Adipocyte (in vitro differentiated cells): Measurements from ENCODE around the gene PDE6A.

Experiments used
- DNase-seq: peaks from one replicate; pipeline ENCODE4 v3.0.0-alpha.2; 2015; ENCODE audit warnings: low read depth
- H3K27me3 ChIP-seq: replicated peaks from 2 replicates; pipeline ENCODE4 v1.7.0; 2013; ENCODE audit warnings: mild to moderate bottlenecking, low read length, moderate library complexity; ENCODE audit not compliant: control insufficient read depth, insufficient read depth
- H3K36me3 ChIP-seq: 2 replicates; pipeline ENCODE4 v1.7.0; 2013; ENCODE audit warnings: low read length, mild to moderate bottlenecking, moderate library complexity; ENCODE audit not compliant: control insufficient read depth, insufficient read depth, severe bottlenecking
- H3K4me1 ChIP-seq: 2 replicates; pipeline ENCODE4 v1.7.0; 2013; ENCODE audit warnings: mild to moderate bottlenecking, low read length, moderate library complexity; ENCODE audit not compliant: control insufficient read depth, insufficient read depth
- H3K4me3 ChIP-seq: 2 replicates; pipeline ENCODE4 v1.7.0; 2013; ENCODE audit warnings: mild to moderate bottlenecking, low read length, moderate library complexity
- H3K9ac ChIP-seq: 2 replicates; pipeline ENCODE4 v1.7.0; 2013; ENCODE audit warnings: mild to moderate bottlenecking, low read length, moderate library complexity
- H3K9me3 ChIP-seq: 2 replicates; pipeline ENCODE4 v1.7.0; 2013; ENCODE audit warnings: mild to moderate bottlenecking, low read length, moderate library complexity; ENCODE audit not compliant: control insufficient read depth

Gene PDE6A

DNA sequence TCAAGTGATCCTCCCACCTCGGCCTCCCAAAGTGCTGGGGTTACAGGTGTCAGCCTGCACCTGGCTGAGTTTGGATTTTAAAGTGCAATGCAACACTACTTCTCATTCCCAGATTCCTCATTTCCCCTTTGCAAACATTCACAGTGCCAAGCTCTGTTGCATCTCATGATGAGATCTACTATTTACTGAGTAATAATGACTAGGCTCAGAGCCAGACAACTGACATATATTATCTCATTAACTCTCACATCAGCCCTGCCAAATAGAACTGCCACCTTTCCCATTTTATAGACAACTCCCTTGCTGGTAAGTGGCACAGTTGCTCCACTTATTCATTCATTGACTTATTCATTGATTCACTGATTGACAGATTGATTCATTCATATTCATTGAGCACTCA is 7.0 kb downstream of the PDE6A start:
- Histone ChIP-seq H3K9me3 (no peaks in the 10 kb centered on the region), H3K9ac (no peak overlapping the region), H3K4me1 (peaks cover 25% of the 10 kb centered on the region), H3K4me3 (no peak overlapping the region), H3K36me3 (no peaks in the 10 kb centered on the region), H3K27me3 (peaks cover 23% of the 10 kb centered on the region)
- DNase-seq = no peak

DNA sequence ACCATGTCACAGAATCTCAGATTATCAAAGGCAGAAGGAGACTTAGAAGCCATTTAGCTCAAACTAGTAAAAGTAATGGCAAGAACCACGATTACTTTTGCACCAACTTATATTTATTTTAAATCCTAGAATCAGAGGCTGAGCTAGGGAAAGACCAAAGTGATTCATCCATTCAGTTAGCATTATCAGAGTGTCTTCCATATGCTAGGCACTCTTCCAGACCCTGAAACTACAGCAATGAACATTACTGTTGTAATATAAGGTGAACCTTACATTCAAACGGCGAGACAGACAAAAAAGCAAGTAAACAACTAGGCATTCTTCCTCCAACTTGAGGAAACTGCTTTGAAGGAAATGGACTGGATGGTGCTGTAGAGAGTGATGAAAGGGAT is 7.9 kb downstream of the PDE6A start:
- no peak for DNase-seq
- Histone ChIP-seq H3K27me3 (peaks cover 28% of the 10 kb centered on the region), H3K36me3 (no peaks in the 10 kb centered on the region), H3K4me3 (no peak overlapping the region), H3K9me3 (no peaks in the 10 kb centered on the region), H3K4me1 (peaks cover 25% of the 10 kb centered on the region), H3K9ac (no peak overlapping the region)

DNA sequence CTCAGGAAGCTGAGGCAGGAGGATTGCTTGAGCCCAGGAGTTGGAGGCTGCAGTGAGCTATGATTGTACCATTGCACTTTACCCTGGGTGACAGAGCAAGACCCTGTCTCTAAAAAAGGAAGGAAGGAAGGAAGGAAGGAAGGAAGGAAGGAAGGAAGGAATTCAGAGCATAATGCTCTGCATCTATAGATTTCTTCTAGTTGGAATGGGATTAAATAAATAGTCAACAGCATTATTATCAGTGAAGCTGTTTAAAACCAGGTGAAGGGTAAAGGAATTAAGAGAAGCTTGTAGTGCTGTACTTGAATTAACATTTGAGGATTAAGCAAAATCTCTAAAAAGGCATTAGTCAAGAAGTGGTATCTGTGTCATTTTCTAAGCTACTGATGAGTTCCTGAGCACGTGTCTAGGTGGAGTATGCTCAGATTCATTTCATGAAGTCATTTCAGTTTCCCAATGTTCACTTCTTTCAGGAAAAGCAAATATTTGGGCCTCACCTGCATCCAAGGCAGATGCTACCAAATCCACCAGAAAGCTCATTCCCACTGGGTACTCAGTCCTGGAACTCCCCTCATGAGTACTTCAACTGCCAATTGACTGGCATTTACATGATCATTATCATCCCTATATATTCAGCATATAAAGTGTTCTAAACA is 8.4 kb downstream of the PDE6A start:
- DNase-seq = no peak
- Histone ChIP-seq H3K4me3 (no peak overlapping the region), H3K27me3 (peaks cover 31% of the 10 kb centered on the region), H3K36me3 (no peaks in the 10 kb centered on the region), H3K9ac (no peak overlapping the region), H3K4me1 (peaks cover 25% of the 10 kb centered on the region), H3K9me3 (no peaks in the 10 kb centered on the region)

DNA sequence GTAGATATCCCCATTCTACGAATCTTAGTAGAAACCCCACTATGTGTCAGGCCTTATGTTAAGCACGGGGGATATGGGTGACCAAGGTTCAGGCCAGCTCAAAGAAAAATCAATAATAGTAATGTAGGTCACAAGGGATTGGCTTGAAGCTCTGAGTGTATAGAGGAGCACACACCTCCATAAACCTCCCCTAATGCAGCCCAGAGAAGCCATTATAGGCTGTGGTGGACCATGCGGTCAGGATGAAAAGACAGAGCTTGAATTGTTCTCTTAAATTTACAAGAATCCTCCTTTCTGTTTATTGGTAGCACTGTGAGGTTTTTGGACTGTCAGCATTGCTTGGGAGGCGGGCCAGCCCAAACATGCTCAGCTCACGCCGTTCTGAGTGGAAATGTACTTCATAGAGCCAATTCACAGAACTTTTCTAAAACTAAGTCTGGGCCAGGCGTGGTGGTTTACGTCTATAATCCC is 9.1 kb downstream of the PDE6A start:
- Histone ChIP-seq H3K9me3 (no peaks in the 10 kb centered on the region), H3K4me1 (peaks cover 28% of the 10 kb centered on the region), H3K9ac (no peak overlapping the region), H3K36me3 (no peaks in the 10 kb centered on the region), H3K27me3 (peaks cover 38% of the 10 kb centered on the region), H3K4me3 (no peak overlapping the region)
- DNase-seq = no peak

DNA sequence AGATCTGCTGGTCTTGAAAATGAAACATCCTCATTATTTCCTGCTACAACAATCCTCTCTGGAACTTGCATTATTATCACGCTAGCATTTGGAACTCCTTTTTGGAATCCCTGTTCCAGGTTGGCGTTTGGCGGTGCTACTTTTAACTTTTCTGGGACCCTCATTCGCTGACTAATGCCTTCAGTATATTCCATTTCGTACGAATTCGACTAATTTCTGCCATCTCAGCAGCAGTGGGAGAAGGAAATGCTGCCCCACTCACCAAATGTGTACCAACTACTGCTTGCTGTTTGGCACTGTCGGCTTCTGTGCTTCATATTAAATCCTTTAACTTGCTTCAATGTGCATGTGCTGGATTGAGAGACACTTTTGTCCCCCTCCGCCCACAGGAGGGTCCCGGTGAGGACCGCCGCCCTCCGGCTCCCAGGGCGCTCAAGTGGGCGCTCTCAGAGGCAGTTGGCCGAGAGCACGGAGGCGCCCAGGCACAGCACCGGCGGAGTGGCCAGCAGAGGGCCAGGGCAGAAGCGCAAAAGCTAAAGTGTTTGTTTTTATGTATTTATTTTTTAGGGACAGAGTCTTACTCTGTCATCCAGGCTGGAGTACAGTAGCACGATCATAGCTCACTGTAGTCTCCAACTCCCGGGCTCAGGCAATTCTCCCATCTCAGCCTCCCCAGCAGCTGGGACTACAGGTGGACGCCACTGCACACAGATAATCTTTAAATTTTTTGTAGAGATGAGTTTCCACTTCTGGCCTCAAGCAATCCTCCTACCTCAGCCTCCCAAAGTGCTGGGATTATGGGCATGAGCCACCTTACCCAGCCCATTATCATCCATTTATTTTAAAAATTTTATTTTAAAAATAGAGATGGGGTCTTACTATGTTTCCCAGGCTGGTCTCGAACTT is 11.9 kb downstream of the PDE6A start:
- DNase-seq = no peak
- H3K27me3 ChIP-seq = peaks cover 38% of the 10 kb centered on the region

DNA sequence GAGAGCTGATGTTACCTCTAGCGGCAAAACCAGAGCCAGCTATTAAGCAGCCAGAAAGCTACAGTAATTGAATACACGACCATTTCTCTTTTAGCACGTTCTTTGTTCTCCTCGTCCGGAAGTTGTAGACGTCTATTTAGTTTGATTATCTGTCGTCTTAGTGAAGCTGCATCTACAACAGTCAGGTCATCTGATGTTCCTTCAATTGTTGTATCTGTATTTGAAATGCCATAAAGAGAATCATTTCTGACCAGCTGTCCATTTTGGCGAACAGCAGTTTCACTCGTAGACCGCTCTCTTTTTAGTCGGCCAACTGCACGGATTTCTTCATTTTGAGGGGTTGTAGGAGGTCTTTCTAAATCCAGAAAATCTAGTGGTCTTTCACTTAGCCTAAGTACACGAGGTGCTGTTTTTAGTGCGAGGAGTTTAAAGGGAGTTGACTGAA is 12.6 kb downstream of the PDE6A start:
- no peaks in the 10 kb centered on the region for H3K9me3 ChIP-seq
- no peak overlapping the region for H3K4me3 ChIP-seq
- H3K36me3 ChIP-seq = no peaks in the 10 kb centered on the region
- DNase-seq = no peak
- peaks cover 38% of the 10 kb centered on the region for H3K27me3 ChIP-seq
- no peak overlapping the region for H3K9ac ChIP-seq
- H3K4me1 ChIP-seq = peaks cover 11% of the 10 kb centered on the region

More for the DNA sequence above, 11.9 kb downstream of the PDE6A start:
- H3K4me1 ChIP-seq = peaks cover 15% of the 10 kb centered on the region
- no peaks in the 10 kb centered on the region for H3K9me3 ChIP-seq
- H3K4me3 ChIP-seq = no peak overlapping the region
- H3K9ac ChIP-seq = no peak overlapping the region
- no peaks in the 10 kb centered on the region for H3K36me3 ChIP-seq

DNA sequence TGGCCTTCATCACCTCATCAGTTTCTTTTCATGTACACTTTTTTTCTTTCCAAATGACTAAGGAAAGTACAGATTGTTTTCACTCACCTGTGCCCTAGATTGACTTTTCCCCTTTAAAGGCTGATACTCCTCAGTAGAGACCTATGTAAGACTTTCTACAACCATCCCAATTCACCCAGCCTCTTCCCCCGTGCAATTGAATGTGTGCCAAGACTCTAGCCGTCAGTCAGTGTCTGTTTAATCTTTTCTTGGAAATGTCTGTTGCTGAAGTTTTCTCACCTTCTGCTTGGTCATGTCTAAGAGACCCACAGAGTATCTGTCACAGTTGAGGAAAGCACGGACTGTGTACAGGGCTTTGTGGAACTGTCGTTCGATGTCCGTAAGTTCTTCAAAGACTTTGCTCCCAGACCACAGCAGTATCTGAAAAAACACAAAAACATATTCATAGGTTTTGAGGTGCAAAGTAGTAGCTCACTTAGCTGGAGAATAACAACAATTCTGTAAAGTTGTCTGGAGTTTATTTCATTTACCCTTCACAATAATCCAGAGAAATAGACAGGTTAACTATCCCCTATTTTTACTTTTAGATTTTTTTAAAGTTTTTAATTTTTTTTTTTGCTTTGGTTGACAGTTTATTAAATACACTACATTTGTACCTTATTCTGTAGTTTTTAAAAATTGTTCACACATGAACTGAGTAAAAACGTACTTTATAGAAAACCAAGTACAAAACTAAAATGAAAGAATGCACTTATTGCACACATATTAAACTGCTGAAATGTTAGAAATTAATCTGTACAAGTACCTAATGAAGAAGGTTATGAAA is 13.6 kb downstream of the PDE6A start:
- H3K4me3 ChIP-seq = peak overlapping the region; percentile 77
- no peaks in the 10 kb centered on the region for H3K36me3 ChIP-seq
- no peak for DNase-seq
- no peaks in the 10 kb centered on the region for H3K9me3 ChIP-seq
- no peak overlapping the region for H3K9ac ChIP-seq
- peaks cover 38% of the 10 kb centered on the region for H3K27me3 ChIP-seq
- peaks cover 11% of the 10 kb centered on the region for H3K4me1 ChIP-seq

DNA sequence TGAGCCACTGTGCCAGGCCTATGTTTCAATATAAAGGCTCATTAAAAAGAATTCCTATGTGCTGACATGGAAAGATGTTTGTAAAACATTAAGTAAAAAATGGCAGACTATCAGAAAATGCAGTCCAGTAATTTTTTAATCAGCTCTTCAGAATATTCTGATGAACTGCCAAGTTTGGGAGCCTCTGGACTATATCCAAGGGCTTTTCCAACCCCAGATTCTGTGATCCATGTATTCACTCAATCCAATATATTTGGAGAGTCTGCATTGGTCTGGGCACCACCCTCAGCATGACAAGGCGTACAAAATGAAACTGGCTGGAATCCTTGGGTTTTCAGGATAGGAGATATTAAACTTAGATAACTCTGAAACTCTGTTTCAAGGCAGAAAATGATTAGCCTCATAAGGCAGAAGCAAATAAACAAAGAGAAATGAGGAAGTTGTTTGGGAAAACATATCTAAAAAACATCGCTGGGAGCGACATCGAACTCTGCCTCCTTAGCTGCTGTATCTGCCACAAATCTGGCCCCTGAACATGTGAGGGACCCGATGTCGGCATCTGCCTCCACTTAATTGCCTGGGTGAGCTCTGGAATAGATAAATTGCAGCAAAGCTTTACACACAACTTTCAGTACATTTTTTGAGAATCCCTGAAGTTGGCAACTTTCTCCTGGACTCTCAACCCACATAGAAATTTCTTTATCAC is 14.4 kb downstream of the PDE6A start:
- Histone ChIP-seq H3K36me3 (no peaks in the 10 kb centered on the region), H3K27me3 (peaks cover 33% of the 10 kb centered on the region), H3K9ac (peak overlapping the region; percentile 50), H3K4me1 (peaks cover 11% of the 10 kb centered on the region), H3K4me3 (peak overlapping the region; percentile 77), H3K9me3 (no peaks in the 10 kb centered on the region)
- DNase-seq = no peak

DNA sequence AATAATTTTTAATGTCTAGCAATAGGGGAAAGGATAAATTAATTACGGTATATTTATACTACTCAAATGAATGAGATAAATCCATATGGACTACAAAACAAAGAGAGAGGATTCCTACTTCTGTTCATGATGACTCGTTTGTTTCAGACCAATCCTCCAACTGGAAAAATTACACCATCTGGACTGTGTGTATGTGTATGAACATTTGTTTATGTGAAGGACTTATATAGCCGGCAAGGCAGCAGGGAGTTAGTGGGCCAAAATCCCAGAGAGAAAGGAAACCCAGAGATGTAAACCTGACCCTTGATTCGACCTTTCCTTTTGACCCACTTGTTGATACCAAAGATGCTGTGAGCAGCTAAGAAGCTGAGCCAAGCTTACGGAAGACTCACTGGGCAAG is 20.1 kb downstream of the PDE6A start:
- Histone ChIP-seq H3K9ac (no peak overlapping the region), H3K27me3 (peaks cover 9% of the 10 kb centered on the region), H3K4me3 (no peak overlapping the region), H3K4me1 (no peaks in the 10 kb centered on the region), H3K9me3 (no peaks in the 10 kb centered on the region), H3K36me3 (no peaks in the 10 kb centered on the region)
- no peak for DNase-seq

DNA sequence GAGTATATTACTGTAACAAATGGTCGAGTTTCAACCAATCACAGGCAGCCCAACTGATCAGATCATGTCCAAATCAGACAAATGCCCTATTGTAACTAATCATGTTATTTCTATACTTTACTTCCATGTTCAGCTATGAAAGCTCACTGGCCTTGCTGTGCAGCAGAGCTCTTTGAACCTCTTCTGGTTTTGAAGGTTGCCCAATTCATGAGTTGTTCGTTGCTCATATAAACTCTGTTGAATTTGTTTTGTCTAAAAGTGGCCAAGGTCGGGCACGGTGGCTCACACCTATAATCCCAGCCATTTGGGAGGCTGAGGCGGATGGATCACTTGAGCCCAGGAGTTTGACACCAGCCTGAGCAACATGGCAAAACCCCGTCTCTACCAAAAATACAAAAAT is 21.6 kb downstream of the PDE6A start:
- no peak for DNase-seq
- Histone ChIP-seq H3K36me3 (no peaks in the 10 kb centered on the region), H3K27me3 (peaks cover 10% of the 10 kb centered on the region), H3K9ac (no peak overlapping the region), H3K9me3 (no peaks in the 10 kb centered on the region), H3K4me1 (no peaks in the 10 kb centered on the region), H3K4me3 (no peak overlapping the region)
